GM20000 (cell line): Measurements from ENCODE around the gene MACROD1.

Experiments
- DNase-seq: peaks from one replicate; pipeline ENCODE4 v3.0.0; 2012; ENCODE audit warnings: low spot score
- TF ChIP-seq, protein P1 (sequence below): IDR thresholded peaks from 2 replicates; pipeline ENCODE4 v1.5.1; 2012; ENCODE audit warnings: mild to moderate bottlenecking, control low read depth; ENCODE audit errors: extremely low read depth, missing control alignments

Gene MACROD1

DNA sequence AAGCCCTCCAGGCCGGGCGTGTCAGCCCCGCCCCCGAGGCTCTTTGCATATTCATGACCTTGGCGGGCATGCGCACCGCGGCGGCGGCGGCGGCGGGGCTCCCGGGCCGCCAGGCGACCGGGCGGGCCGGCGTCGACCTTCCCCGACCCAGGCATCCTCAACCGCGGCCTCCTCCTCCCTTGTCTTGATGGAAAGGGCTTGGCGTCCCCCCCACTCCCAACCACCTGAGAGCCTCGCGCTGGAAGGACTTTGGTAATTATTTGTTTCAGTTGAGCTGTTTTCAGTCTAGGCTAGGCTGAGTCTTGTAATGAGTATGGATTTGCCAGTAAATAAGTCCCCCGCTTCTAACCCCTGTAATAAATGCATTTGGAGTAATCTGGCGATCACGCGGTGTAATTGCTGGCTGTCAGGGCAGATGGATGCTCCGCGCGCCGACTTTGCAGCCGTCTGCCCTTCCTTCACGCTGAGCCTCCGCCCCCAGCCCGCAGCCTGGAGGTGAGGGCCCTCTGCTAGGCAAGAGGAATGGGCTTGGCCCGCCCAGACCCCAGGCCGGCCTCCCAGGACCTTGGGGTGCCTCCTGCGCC is 105.0 kb downstream of the MACROD1 start:
- TF ChIP-seq, protein P1, sequence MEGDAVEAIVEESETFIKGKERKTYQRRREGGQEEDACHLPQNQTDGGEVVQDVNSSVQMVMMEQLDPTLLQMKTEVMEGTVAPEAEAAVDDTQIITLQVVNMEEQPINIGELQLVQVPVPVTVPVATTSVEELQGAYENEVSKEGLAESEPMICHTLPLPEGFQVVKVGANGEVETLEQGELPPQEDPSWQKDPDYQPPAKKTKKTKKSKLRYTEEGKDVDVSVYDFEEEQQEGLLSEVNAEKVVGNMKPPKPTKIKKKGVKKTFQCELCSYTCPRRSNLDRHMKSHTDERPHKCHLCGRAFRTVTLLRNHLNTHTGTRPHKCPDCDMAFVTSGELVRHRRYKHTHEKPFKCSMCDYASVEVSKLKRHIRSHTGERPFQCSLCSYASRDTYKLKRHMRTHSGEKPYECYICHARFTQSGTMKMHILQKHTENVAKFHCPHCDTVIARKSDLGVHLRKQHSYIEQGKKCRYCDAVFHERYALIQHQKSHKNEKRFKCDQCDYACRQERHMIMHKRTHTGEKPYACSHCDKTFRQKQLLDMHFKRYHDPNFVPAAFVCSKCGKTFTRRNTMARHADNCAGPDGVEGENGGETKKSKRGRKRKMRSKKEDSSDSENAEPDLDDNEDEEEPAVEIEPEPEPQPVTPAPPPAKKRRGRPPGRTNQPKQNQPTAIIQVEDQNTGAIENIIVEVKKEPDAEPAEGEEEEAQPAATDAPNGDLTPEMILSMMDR = no peak
- DNase-seq = peak; percentile 89

DNA sequence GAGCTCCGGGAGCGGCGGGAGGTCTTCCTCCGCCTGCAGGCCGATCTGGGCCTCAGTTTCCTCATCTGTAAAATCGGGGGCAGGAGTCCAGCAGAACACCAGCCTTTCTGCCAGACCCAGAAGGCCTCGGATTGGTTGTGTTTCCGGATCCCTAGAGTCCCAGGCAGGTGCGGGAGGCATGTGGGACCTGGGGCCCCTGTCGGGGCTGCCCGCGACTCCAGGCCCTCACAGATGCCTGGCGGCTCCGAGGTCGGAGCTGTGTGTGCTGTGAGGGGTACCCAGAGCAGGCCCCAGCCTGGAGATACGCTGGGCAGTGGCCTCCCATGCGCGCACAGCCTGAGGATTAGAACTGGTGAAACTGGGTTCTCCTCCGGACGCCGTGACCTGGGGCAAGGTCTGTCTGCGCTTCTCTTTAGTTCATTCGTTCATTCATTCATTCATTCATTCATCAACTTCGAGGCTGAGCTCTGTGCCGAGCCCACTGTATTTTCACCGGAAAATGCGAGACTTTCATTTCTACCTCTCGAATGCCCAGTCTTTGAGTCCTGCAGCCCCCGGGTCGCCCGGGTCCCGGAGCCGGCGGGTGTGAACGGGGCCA is 105.6 kb downstream of the MACROD1 start:
- no peak for DNase-seq
- TF ChIP-seq, protein P1 = no peak

DNA sequence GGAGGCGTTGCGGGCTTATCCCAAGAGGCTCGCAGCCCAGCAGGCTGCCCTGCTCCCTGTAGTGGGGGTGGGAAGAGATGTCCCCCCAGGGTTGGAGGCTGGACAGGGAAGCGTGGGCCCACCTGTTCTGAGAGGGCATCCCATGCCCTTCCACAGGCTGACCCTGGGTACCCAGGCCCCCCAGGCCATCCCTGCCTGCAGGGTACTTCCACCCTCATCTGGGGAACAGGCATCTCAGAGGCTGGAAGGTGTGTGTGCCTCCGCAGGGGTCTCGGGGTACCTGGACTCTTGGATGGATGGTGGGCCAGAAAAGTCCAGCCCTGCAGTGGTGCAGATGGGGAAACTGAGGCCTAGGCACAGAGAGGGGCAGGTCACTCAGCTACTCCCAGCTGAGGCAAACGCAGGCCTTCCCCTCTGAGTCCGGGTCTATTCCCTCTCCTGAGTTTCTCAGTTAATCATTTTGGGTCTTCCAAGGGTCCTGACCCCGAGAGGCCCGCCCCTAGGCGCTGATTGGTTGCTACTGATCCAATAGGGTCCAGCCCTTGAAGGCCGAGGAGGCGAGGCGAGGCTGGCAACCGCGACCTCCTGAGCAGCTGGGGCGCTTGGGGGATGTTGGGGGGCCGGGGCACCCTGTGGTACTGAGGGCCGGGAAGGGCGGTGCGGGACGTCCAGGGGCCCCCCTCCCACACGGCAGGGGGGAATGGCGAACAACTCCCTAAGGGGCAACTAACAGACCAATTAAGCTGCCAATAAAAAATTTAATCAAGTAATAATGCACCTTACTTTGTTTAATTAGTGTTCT is 106.4 kb downstream of the MACROD1 start:
- DNase-seq = no peak
- TF ChIP-seq, protein P1 = no peak

DNA sequence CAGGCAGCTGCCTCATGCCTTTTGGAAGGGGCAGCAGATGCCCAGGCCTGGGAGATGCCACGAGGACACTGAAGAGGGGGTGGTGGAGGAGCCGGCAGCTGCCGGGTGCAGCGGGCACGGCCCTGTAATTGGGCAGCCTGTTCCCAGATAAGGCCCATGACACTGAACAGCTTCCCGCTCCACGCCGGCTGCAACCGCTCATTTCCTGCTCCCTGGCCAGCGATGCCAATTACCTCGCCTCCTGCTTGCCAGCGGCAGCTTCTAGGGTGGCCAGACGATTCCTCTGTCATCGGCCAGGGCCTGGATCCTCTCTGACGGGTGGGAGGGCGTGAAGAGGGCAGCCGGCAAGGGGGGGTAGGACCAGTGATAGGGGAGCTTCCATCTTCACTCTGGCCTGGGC is 107.4 kb downstream of the MACROD1 start:
- TF ChIP-seq, protein P1 = no peak
- DNase-seq = no peak

DNA sequence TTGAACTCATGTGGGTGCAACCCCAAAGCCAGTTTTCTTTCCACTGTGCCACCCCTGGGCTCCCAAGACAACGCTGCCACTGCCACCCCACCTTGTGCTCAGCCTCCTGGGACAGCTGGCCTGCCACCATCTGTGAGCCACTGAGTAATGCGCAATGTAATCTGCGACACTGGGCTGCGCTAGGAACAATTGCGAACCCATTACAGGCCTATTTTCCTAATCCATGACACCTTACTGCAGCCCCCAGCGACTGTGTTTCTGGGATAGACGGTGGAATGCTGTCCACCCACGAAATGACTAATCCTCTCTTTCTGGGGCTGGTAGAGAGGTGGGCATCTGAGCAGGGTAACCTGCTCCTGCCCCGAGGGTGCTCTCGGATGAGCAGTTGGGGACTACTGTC is 108.0 kb downstream of the MACROD1 start:
- no peak for DNase-seq
- TF ChIP-seq, protein P1 = no peak

DNA sequence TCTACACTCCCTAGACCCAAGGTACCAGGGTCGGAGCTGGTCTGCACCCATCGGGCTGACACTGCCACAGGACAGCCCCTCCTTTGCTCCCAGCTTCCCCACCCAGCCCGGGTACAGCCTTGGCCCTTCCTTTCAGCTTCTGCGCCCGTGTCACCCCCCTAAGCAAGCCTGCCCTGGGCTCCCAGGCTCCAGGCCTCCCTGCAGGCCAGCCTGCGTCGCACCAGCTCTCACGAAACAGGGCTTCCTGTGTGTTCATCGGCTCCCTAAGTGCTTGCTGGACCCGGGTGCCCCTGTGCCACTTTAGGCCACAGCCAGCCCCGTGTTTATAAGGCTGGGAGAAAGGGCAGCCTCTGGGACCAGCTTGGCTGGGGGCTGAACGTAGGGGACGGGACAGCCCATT is 109.1 kb downstream of the MACROD1 start:
- DNase-seq = no peak
- TF ChIP-seq, protein P1 = no peak

DNA sequence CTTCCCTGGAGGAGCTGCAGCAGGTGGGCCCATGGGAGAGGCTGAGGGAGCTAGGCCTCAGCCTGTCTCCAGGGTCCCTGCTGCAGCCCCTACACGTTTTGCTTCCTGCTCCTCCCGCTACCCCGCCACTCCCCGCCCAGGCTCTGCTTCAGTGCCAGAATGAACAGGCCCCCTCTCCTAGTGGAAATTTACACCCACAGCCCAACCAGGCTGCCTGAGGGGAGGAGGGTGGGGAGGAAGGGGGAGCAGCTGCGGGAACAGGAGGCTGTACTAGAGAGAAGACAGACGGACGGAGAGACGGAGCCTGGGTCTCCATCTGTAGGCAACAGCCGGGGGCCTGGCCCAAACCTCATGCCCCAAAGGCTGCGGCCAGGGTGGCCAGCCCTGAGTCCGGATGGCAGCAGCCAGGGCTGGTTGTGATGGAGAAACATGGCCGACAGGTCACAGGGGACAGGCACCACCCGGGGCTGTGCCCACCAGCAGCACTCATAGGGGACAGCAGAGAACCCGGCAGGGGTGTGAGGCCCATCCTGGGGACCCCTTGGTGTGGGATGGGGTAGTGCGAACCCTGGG is 109.6 kb downstream of the MACROD1 start:
- TF ChIP-seq, protein P1 = no peak
- DNase-seq = no peak
